Measurements from ENCODE around the gene LARGE1. TPM values are rescaled to one million over a fixed set of nuclear protein-coding genes. Genes with fewer than 3 reads are reported as not detected.
A peak's percentile ranks its signal among the peaks of the same experiment; 100 is the strongest.

LARGE1 gene
- total RNA-seq, 1 experiment from 2014 or later = 2.5 TPM

- in situ Hi-C loops (cut with HindIII; ENCODE audit: low pct_unique_long_range_greater_than_20kb, low sequenced_read_pairs) (no loop called here), intact Hi-C loops (cut with micrococcal nuclease; ENCODE audit: unreplicated experiment) (loop anchor here (5.0 kb wide), 1 partner anchor 1101 kb away; no protein-coding TSS in a partner anchor)
- BruUV-seq (replicated peaks) = no TSS peak
- POLR2A ChIA-PET = no interaction called here
- Histone ChIP-seq H3K27me3 (ENCODE audit: control insufficient read depth, insufficient read depth, low read length) (peaks cover 14% of the 10 kb centered on the region), H3K4me1 (ENCODE audit: control insufficient read depth, insufficient read depth, low read length) (peaks cover 7% of the 10 kb centered on the region), H3K27ac (ENCODE audit: low read length) (no peak overlapping the region), H3K4me3 (ENCODE audit: low read depth in 2 of 2, low read length in 2 of 2) (peak overlapping the region; percentile 39 to 60), H3K9me3 (ENCODE audit: control insufficient read depth, insufficient read depth, low read depth, low read length) (no peaks in the 10 kb centered on the region), H3K36me3 (ENCODE audit: control insufficient read depth, insufficient read depth, low read length) (no peaks in the 10 kb centered on the region)
- peak; percentile 91 for ATAC-seq
- DNase-seq (ENCODE audit: low read depth, low spot score) = no peak
- CTCF ChIA-PET = no interaction called here
- no peak for TF ChIP-seq REST (IDR thresholded peaks at IDR 0.05; ENCODE audit: insufficient read depth in 1 of 2, low read depth in 2 of 2, low read length in 1 of 2)
- TF ChIP-seq POLR2AphosphoS5 (IDR thresholded peaks at IDR 0.05; ENCODE audit: low read depth, low read length) = no peak
- no peak for TF ChIP-seq TCF7L2 (IDR thresholded peaks at IDR 0.05; ENCODE audit: low read depth, low read length)
- TF ChIP-seq CTCF (IDR thresholded peaks at IDR 0.05) = no peak
- TF ChIP-seq SIN3A (IDR thresholded peaks at IDR 0.05; ENCODE audit: borderline replicate concordance, insufficient read depth, low read depth, low read length) = no peak
These were observed 750 bp upstream of the LARGE1 start for GRCh38 chr22:33920927-33921524.

- Histone ChIP-seq H3K4me3 (ENCODE audit: low read depth in 2 of 2, low read length in 2 of 2) (peak overlapping the region; percentile 34 to 41; a peak in 3 of 4 replicates), H3K27ac (ENCODE audit: low read length) (no peak overlapping the region), H3K27me3 (ENCODE audit: control insufficient read depth, insufficient read depth, low read length) (peaks cover 11% of the 10 kb centered on the region), H3K4me1 (ENCODE audit: control insufficient read depth, insufficient read depth, low read length) (peaks cover 7% of the 10 kb centered on the region), H3K9me3 (ENCODE audit: control insufficient read depth, insufficient read depth, low read depth, low read length) (no peaks in the 10 kb centered on the region), H3K36me3 (ENCODE audit: control insufficient read depth, insufficient read depth, low read length) (no peaks in the 10 kb centered on the region)
- no peak for TF ChIP-seq CTCF (IDR thresholded peaks at IDR 0.05)
- no peak for TF ChIP-seq REST (IDR thresholded peaks at IDR 0.05; ENCODE audit: insufficient read depth in 1 of 2, low read depth in 2 of 2, low read length in 1 of 2)
- TF ChIP-seq SIN3A (IDR thresholded peaks at IDR 0.05; ENCODE audit: borderline replicate concordance, insufficient read depth, low read depth, low read length) = no peak
- TF ChIP-seq TCF7L2 (IDR thresholded peaks at IDR 0.05; ENCODE audit: low read depth, low read length) = no peak
- no peak for TF ChIP-seq POLR2AphosphoS5 (IDR thresholded peaks at IDR 0.05; ENCODE audit: low read depth, low read length)
- no peak for ATAC-seq
- POLR2A ChIA-PET = no interaction called here
- CTCF ChIA-PET = no interaction called here
- in situ Hi-C loops (cut with HindIII; ENCODE audit: low pct_unique_long_range_greater_than_20kb, low sequenced_read_pairs) = no loop called here
- intact Hi-C loops (cut with micrococcal nuclease; ENCODE audit: unreplicated experiment) = loop anchor here (5.0 kb wide), 1 partner anchor 1103 kb away; no protein-coding TSS in a partner anchor
- BruUV-seq (replicated peaks) = no TSS peak
- no peak for DNase-seq (ENCODE audit: low read depth, low spot score)
These were observed 682 bp downstream of the LARGE1 start for GRCh38 chr22:33919391-33920196.

All from Panc1 (cell line).